ENCODE measurements around the gene TXNDC8. TPM values are rescaled to one million over a fixed set of nuclear protein-coding genes. Genes with fewer than 3 reads are reported as not detected.

Gene TXNDC8
- total RNA-seq, 4 donors from 2014 or later: not detected

GRCh38 chr9:110293248-110293647, 44.4 kb downstream of the TXNDC8 start:
- H3K4me3 ChIP-seq: no peak overlapping the region
- H3K36me3 ChIP-seq: no peaks in the 10 kb centered on the region
- no peaks in the 10 kb centered on the region for H3K27me3 ChIP-seq
- no peak overlapping the region for H3K27ac ChIP-seq
- intact Hi-C loops (cut with DNase I; ENCODE audit: low total_unique reads): no loop called here
- TF ChIP-seq, protein P1, sequence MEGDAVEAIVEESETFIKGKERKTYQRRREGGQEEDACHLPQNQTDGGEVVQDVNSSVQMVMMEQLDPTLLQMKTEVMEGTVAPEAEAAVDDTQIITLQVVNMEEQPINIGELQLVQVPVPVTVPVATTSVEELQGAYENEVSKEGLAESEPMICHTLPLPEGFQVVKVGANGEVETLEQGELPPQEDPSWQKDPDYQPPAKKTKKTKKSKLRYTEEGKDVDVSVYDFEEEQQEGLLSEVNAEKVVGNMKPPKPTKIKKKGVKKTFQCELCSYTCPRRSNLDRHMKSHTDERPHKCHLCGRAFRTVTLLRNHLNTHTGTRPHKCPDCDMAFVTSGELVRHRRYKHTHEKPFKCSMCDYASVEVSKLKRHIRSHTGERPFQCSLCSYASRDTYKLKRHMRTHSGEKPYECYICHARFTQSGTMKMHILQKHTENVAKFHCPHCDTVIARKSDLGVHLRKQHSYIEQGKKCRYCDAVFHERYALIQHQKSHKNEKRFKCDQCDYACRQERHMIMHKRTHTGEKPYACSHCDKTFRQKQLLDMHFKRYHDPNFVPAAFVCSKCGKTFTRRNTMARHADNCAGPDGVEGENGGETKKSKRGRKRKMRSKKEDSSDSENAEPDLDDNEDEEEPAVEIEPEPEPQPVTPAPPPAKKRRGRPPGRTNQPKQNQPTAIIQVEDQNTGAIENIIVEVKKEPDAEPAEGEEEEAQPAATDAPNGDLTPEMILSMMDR (IDR thresholded peaks at IDR 0.05): no peak
- no peaks in the 10 kb centered on the region for H3K4me1 ChIP-seq
- no peak for DNase-seq
- no peaks in the 10 kb centered on the region for H3K9me3 ChIP-seq

- H3K4me1 ChIP-seq: no peaks in the 10 kb centered on the region
- no peaks in the 10 kb centered on the region for H3K36me3 ChIP-seq
- no peak for DNase-seq
- intact Hi-C loops (cut with DNase I; ENCODE audit: low total_unique reads): no loop called here
- H3K4me3 ChIP-seq: no peak overlapping the region
- H3K27me3 ChIP-seq: no peaks in the 10 kb centered on the region
- TF ChIP-seq, protein P1 (IDR thresholded peaks at IDR 0.05): no peak
- TF ChIP-seq POLR2A (IDR thresholded peaks at IDR 0.05): no peak
- H3K27ac ChIP-seq: no peak overlapping the region
- H3K9me3 ChIP-seq: no peaks in the 10 kb centered on the region
These were observed 45.6 kb downstream of the TXNDC8 start for GRCh38 chr9:110291921-110292557.

DNA sequence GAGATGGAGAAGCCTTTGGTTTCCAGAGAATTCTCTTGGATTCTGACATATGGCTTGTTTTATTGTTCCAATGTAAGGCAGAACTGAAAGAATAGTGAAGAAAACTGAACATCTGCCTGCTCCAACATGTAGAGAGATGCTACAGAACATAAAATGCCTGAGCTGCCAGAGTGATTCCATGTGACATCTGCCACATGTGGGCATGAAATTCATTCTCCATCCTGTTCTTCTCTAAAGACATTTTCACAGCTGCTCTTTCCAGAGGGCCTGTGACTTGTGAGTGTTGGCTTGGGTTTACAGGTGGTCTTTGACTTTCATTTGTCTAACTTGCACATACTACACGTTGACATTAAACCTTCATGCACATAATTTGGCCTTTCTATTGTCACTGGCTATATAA, 47.7 kb downstream of the TXNDC8 start:
- no peak overlapping the region for H3K27ac ChIP-seq
- no peaks in the 10 kb centered on the region for H3K27me3 ChIP-seq
- no peaks in the 10 kb centered on the region for H3K36me3 ChIP-seq
- TF ChIP-seq POLR2A (IDR thresholded peaks at IDR 0.05): no peak
- H3K4me3 ChIP-seq: no peak overlapping the region
- H3K4me1 ChIP-seq: no peaks in the 10 kb centered on the region
- no peak for DNase-seq
- intact Hi-C loops (cut with DNase I; ENCODE audit: low total_unique reads): no loop called here
- H3K9me3 ChIP-seq: no peaks in the 10 kb centered on the region

DNA sequence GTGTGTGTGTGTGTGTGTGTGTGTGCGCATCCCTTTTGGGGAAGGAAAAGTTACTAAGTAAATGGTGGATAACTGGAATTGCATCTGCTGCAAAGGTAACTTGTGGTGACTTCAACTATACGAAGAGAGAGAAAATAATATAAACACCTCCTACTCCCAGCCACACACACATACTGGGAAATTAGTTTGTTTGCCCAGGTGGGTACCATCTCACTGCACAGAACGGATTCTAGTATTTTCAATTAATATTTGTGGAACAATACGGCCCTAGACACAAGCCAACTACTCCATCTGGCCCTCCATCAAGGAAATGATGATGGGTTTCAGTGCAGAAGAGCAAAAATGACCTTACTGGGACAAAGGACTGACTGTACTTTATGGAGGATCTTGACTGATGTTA, 49.2 kb downstream of the TXNDC8 start:
- Histone ChIP-seq H3K4me3 (no peak overlapping the region), H3K36me3 (no peaks in the 10 kb centered on the region), H3K9me3 (no peaks in the 10 kb centered on the region), H3K27me3 (no peaks in the 10 kb centered on the region), H3K4me1 (no peaks in the 10 kb centered on the region), H3K27ac (no peak overlapping the region)
- intact Hi-C loops (cut with DNase I; ENCODE audit: low total_unique reads): no loop called here
- TF ChIP-seq POLR2A (IDR thresholded peaks at IDR 0.05): no peak
- DNase-seq: no peak

DNA sequence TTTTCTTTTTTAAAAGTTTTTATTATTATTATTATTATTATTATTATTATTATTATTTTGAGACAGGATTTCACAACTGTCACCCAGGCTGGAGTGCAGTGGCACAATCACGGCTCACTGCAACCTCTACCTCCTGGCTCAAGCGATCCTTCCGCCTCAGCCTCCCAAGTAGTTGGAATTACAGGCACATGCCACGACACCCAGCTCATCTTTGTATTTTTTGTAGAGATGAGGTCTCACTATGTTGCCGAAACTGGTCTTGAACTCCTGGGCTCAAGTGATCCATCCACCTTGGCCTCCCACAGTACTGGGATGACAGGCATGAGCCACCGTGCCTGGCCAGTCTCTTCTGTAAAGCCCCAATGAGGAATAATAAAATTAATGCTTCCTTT, 50.4 kb downstream of the TXNDC8 start:
- intact Hi-C loops (cut with DNase I; ENCODE audit: low total_unique reads): no loop called here
- DNase-seq: no peak
- H3K4me1 ChIP-seq: no peaks in the 10 kb centered on the region
- no peak for TF ChIP-seq POLR2A (IDR thresholded peaks at IDR 0.05)
- TF ChIP-seq, protein P1 (IDR thresholded peaks at IDR 0.05): no peak
- H3K27me3 ChIP-seq: no peaks in the 10 kb centered on the region
- H3K27ac ChIP-seq: no peak overlapping the region
- no peaks in the 10 kb centered on the region for H3K36me3 ChIP-seq
- no peak overlapping the region for H3K4me3 ChIP-seq
- no peaks in the 10 kb centered on the region for H3K9me3 ChIP-seq

DNA sequence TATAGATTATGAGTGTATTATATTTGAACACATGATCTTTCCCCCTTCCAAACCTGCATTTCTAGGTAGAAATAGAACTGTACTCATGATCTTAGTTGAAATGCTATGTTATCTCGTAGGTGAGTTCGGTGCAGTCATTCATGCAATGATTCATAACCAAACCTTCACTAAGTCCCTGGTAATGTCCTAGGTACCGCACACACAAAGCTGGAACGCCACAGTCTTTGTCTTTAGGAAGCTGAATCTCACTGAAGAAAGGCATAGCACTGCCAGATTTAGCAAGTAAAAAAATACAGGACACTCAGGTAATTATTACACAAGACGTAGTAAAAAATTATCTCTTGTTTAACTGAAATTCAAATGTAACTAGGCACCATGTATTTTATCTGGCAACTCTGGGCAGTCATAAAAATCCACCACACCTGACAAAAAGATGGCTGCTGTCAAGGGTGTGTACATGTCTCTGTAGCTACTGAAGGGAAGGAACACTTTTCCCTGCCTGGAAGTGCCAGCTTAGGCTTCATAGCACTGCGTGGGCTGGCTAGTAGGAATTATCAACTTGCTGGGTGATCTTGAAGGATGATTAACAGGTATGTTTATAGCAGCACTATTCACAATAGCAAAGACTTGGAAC, 53.3 kb downstream of the TXNDC8 start:
- H3K27ac ChIP-seq: no peak overlapping the region
- intact Hi-C loops (cut with DNase I; ENCODE audit: low total_unique reads): no loop called here
- no peaks in the 10 kb centered on the region for H3K36me3 ChIP-seq

More for the DNA sequence above, 53.3 kb downstream of the TXNDC8 start:
- no peak overlapping the region for H3K4me3 ChIP-seq
- H3K9me3 ChIP-seq: no peaks in the 10 kb centered on the region
- TF ChIP-seq POLR2A (IDR thresholded peaks at IDR 0.05): no peak
- TF ChIP-seq, protein P1 (IDR thresholded peaks at IDR 0.05): no peak
- no peaks in the 10 kb centered on the region for H3K27me3 ChIP-seq
- no peaks in the 10 kb centered on the region for H3K4me1 ChIP-seq
- DNase-seq: no peak

Data from uterus (tissue), 4 donors.